SK-N-SH (cell line): ENCODE data around the gene ZMIZ1. TPM values are rescaled to one million over a fixed set of nuclear protein-coding genes. Genes with fewer than 3 reads are reported as not detected.

Experiments used
- CTCF ChIA-PET: fragments of 300-600, 350-600 bp; formaldehyde crosslinking; extraction: SDS; loops from one replicate; lab custom pipeline; 2021; lab: Yijun Ruan, JAX
- POLR2A ChIA-PET: fragments of 350-600 bp; sonication (Branson Sonifier 250); formaldehyde crosslinking; extraction: SDS; loops from one replicate; lab custom pipeline; 2020; ENCODE audit warnings: antibody characterized with exemption, inconsistent platforms; lab: Yijun Ruan, JAX
- DNase-seq: peaks from one replicate; pipeline ENCODE4 v3.0.0; 2012
- H2AFZ ChIP-seq: fragments of 200-600 bp; sonication (generic); 2 replicates; pipeline ENCODE4 v1.8.1; 2016; ENCODE audit warnings: antibody characterized with exemption, mild to moderate bottlenecking, low read depth
- H3F3A ChIP-seq: fragments of 200-600 bp; sonication (generic); replicated peaks from 2 replicates; pipeline ENCODE3; 2016; ENCODE audit warnings: antibody characterized with exemption, mild to moderate bottlenecking; ENCODE audit not compliant: insufficient read depth
- H3K27ac ChIP-seq, 2 experiments: fragments of 200-500 bp in 1 of 2; fragments of 200-600 bp in 1 of 2; sonication (Bioruptor generic) in 1 of 2; sonication (generic), shearing (Covaris generic) in 1 of 2; 2 replicates each; pipeline versions ENCODE4 v1.5.1 to v1.6.1; 2014 to 2016; ENCODE audit warnings: low read depth in 2 of 2, inconsistent platforms in 1 of 2, low read length in 1 of 2, mild to moderate bottlenecking in 1 of 2, mixed read lengths in 1 of 2
- H3K27me3 ChIP-seq: fragments of 200-600 bp; sonication (generic), shearing (Covaris generic); 2 replicates; pipeline ENCODE4 v1.6.1; 2016; ENCODE audit warnings: mixed run types; ENCODE audit not compliant: insufficient read depth
- H3K36me3 ChIP-seq, 2 experiments: fragments of 200-500 bp in 1 of 2; fragments of 200-600 bp in 1 of 2; sonication (Bioruptor generic) in 1 of 2; sonication (generic) in 1 of 2; replicated peaks in 1 of 2; 2 replicates each; pipeline versions ENCODE3 to v1.5.1; 2014 to 2016; ENCODE audit warnings: low read length in 1 of 2, mild to moderate bottlenecking in 1 of 2; ENCODE audit not compliant: insufficient read depth in 2 of 2, control insufficient read depth in 1 of 2
- H3K4me1 ChIP-seq, 2 experiments: fragments of 200-500 bp in 1 of 2; fragments of 200-600 bp in 1 of 2; sonication (Bioruptor generic) in 1 of 2; sonication (generic), shearing (Covaris generic) in 1 of 2; 2 replicates each; pipeline versions ENCODE4 v1.5.1 to v1.6.1; 2014 to 2016; ENCODE audit warnings: low read depth in 1 of 2, low read length in 1 of 2, mixed run types in 1 of 2; ENCODE audit not compliant: insufficient read depth in 2 of 2, control insufficient read depth in 1 of 2
- H3K4me2 ChIP-seq: fragments of 200-600 bp; sonication (generic), shearing (Covaris generic); 2 replicates; pipeline ENCODE4 v1.6.1; 2017; ENCODE audit warnings: mixed run types
- H3K4me3 ChIP-seq, 2 experiments: fragments of 200-500 bp in 1 of 2; fragments of 200-600 bp in 1 of 2; sonication (Bioruptor generic) in 1 of 2; sonication (generic), shearing (Covaris generic) in 1 of 2; 2 replicates each; pipeline versions ENCODE4 v1.5.1 to v1.8.1; 2014 to 2016; ENCODE audit warnings: low read depth in 2 of 2, inconsistent platforms in 1 of 2, low read length in 1 of 2, mild to moderate bottlenecking in 1 of 2, mixed read lengths in 1 of 2, moderate library complexity in 1 of 2
- H3K79me2 ChIP-seq: fragments of 200-600 bp; sonication (generic); 2 replicates; pipeline ENCODE4 v1.8.1; 2017; ENCODE audit warnings: mild to moderate bottlenecking; ENCODE audit not compliant: insufficient read depth
- H3K9ac ChIP-seq: fragments of 200-600 bp; sonication (generic); 2 replicates; pipeline ENCODE4 v1.6.1; 2017; ENCODE audit warnings: mixed run types
- H3K9me2 ChIP-seq: fragments of 200-600 bp; sonication (generic); 2 replicates; pipeline ENCODE4 v1.6.1; 2017; ENCODE audit warnings: mixed run types
- H3K9me3 ChIP-seq: fragments of 200-600 bp; sonication (generic); 2 replicates; pipeline ENCODE4 v1.6.1; 2017; ENCODE audit warnings: mixed run types, mild to moderate bottlenecking, moderate library complexity
- H4K20me1 ChIP-seq: fragments of 200-600 bp; sonication (generic); 2 replicates; pipeline ENCODE4 v1.6.1; 2017; ENCODE audit warnings: mild to moderate bottlenecking, mixed run types; ENCODE audit not compliant: insufficient read depth
- CHD2 ChIP-seq: fragments of 150-350 bp; IDR thresholded peaks from 2 replicates; pipeline ENCODE4 v1.6.1; 2018; ENCODE audit warnings: low read length; ENCODE audit not compliant: partially characterized antibody
- ELF1 ChIP-seq: IDR thresholded peaks from 2 replicates; pipeline ENCODE4 v1.4.0; 2012
- FOSL2 ChIP-seq: IDR thresholded peaks from 2 replicates; pipeline ENCODE4 v1.4.0; 2012; ENCODE audit warnings: low read depth, mild to moderate bottlenecking, moderate library complexity, borderline replicate concordance
- FOXJ3 ChIP-seq: sonication (generic); formaldehyde crosslinking; IDR thresholded peaks from 2 replicates; pipeline ENCODE4 v1.5.1; 2020; ENCODE audit warnings: mild to moderate bottlenecking, missing genetic modification reagents
- GABPA ChIP-seq: IDR thresholded peaks from 2 replicates; pipeline ENCODE4 v1.4.0; 2012; ENCODE audit warnings: low read depth, mild to moderate bottlenecking
- GATA2 ChIP-seq: sonication (generic); formaldehyde crosslinking; IDR thresholded peaks from 2 replicates; pipeline ENCODE4 v1.5.0; 2020; ENCODE audit warnings: mild to moderate bottlenecking, missing genetic modification reagents
- IRF3 ChIP-seq: fragments of 150-350 bp; IDR thresholded peaks from 2 replicates; pipeline ENCODE4 v1.6.1; 2016; ENCODE audit warnings: mild to moderate bottlenecking, low read depth, low read length
- JUND ChIP-seq: IDR thresholded peaks from 2 replicates; pipeline ENCODE4 v1.4.0; 2012
- MEF2A ChIP-seq: IDR thresholded peaks from 2 replicates; pipeline ENCODE4 v1.4.0; 2012; ENCODE audit warnings: low read depth, borderline replicate concordance
- MXI1 ChIP-seq: IDR thresholded peaks from 2 replicates; pipeline ENCODE4 v1.6.1; 2012; ENCODE audit warnings: mild to moderate bottlenecking, low read depth, low read length, improper control_type of control experiment
- NFIC ChIP-seq: IDR thresholded peaks from 2 replicates; pipeline ENCODE4 v1.4.0; 2012; ENCODE audit warnings: borderline replicate concordance
- NRF1 ChIP-seq: IDR thresholded peaks from 2 replicates; pipeline ENCODE4 v1.6.1; 2012; ENCODE audit warnings: low read depth, mild to moderate bottlenecking, low read length
- POLR2AphosphoS5 ChIP-seq: IDR thresholded peaks from 2 replicates; pipeline ENCODE4 v1.6.1; 2012; ENCODE audit warnings: low read depth, low read length
- RAD21 ChIP-seq: IDR thresholded peaks from 2 replicates; pipeline ENCODE4 v1.6.1; 2012; ENCODE audit warnings: mild to moderate bottlenecking, low read length
- RCOR1 ChIP-seq: fragments of 150-350 bp; IDR thresholded peaks from 2 replicates; pipeline ENCODE4 v1.6.1; 2017; ENCODE audit warnings: antibody characterized with exemption, low read length
- RXRA ChIP-seq: IDR thresholded peaks from 2 replicates; pipeline ENCODE4 v1.4.0; 2012; ENCODE audit warnings: low read depth, mild to moderate bottlenecking, borderline replicate concordance
- SIN3A ChIP-seq: IDR thresholded peaks from 2 replicates; pipeline ENCODE4 v1.6.1; 2012; ENCODE audit warnings: low read depth, mild to moderate bottlenecking, low read length, moderate library complexity, borderline replicate concordance
- SMC3 ChIP-seq: IDR thresholded peaks from 2 replicates; pipeline ENCODE4 v1.6.1; 2012; ENCODE audit warnings: low read depth, low read length, improper control_type of control experiment
- TAF1 ChIP-seq: IDR thresholded peaks from 2 replicates; pipeline ENCODE4 v1.6.1; 2012; ENCODE audit warnings: low read depth, mild to moderate bottlenecking, low read length, moderate library complexity, borderline replicate concordance
- TCF12 ChIP-seq: IDR thresholded peaks from 2 replicates; pipeline ENCODE4 v1.4.0; 2012
- TEAD4 ChIP-seq: IDR thresholded peaks from 2 replicates; pipeline ENCODE4 v1.4.0; 2012; ENCODE audit warnings: mild to moderate bottlenecking, borderline replicate concordance; ENCODE audit not compliant: insufficient read depth
- USF1 ChIP-seq: IDR thresholded peaks from 2 replicates; pipeline ENCODE4 v1.4.0; 2012; ENCODE audit warnings: low read depth, borderline replicate concordance
- USF2 ChIP-seq: fragments of 150-350 bp; IDR thresholded peaks from 2 replicates; pipeline ENCODE4 v1.6.1; 2017; ENCODE audit warnings: antibody characterized with exemption, low read length, low read depth, borderline replicate concordance
- YY1 ChIP-seq: IDR thresholded peaks from 2 replicates; pipeline ENCODE4 v1.4.0; 2012; ENCODE audit warnings: low read depth, mild to moderate bottlenecking
- WGBS: methylation state at CpG from one replicate; pipeline ENCODE4 v1.1.6; 2017; ENCODE audit warnings: low lambda C conversion rate; 5-methylcytosine and 5-hydroxymethylcytosine counted together
- polyA plus RNA-seq, 3 experiments: library from polyadenylated mRNA; depleted of rRNA; stranded (reverse); fragments of >200 nt; gene quantifications; 2 replicates each; pipeline ENCODE4 v1.2.3, GENCODE V29; 2012

Gene ZMIZ1
- polyA plus RNA-seq, 1 of the 3 experiments (the other 2 are of a cell fraction), result 23.5 TPM

GRCh38 chr10:79180414-79181221 lies 111.9 kb downstream of the ZMIZ1 start:
- WGBS, result 81% methylated on average over 11 of the region's 14 CpGs
- ChIA-PET POLR2A (no interaction called here), CTCF (interaction anchor here (1.0 to 13.4 kb wide), 5 partner anchors 10 to 104 kb away, joined by 3 to 136 read pairs (median 4); no protein-coding TSS in a partner anchor)
- Histone ChIP-seq H3K4me2 (peak overlapping the region; percentile 68; the same call in 1 of the 2 replicates), H3K9me3 (no peaks in the 10 kb centered on the region), H3K9me2 (no peaks in the 10 kb centered on the region), H2AFZ (no peak overlapping the region), H3K27me3 (no peaks in the 10 kb centered on the region), H3K79me2 (peaks cover 72% of the 10 kb centered on the region; the same call in 1 of the 2 replicates), H3K9ac (no peak overlapping the region)
- TF ChIP-seq NFIC (no peak), TAF1 (no peak), SIN3A (no peak), SMC3 (no peak), YY1 (no peak), ELF1 (no peak), CHD2 (no peak), RCOR1 (no peak), MXI1 (no peak), TCF12 (no peak), USF1 (no peak), IRF3 (no peak)
- TF ChIP-seq, all 33 proteins: peak for 0
- Histone ChIP-seq H3F3A (peaks cover 43% of the 10 kb centered on the region), H3K27ac (peak overlapping the region; percentile 81 to 100), H3K4me3 (no peak overlapping the region), H3K36me3 (peaks cover 0 to 2% of the 10 kb centered on the region in 2 experiments), H3K4me1 (peaks cover 79 to 98% of the 10 kb centered on the region in 2 experiments), H4K20me1 (peaks cover 26% of the 10 kb centered on the region; the same call in 1 of the 2 replicates)
- DNase-seq, result no peak

- peaks cover 77 to 98% of the 10 kb centered on the region in 2 experiments for H3K4me1 ChIP-seq
- peaks cover 0 to 2% of the 10 kb centered on the region in 2 experiments for H3K36me3 ChIP-seq
- ChIA-PET POLR2A (no interaction called here), CTCF (interaction anchor here (0.7 to 13.4 kb wide), 5 partner anchors 9 to 887 kb away, joined by 3 to 136 read pairs (median 3); no protein-coding TSS in a partner anchor)
- no peak for DNase-seq
- H4K20me1 ChIP-seq, result peaks cover 32% of the 10 kb centered on the region; the same call in 1 of the 2 replicates
- H3K27ac ChIP-seq, result peak overlapping the region; percentile 81 to 100
- H3K9me2 ChIP-seq, result no peaks in the 10 kb centered on the region
- H3K79me2 ChIP-seq, result peaks cover 72% of the 10 kb centered on the region; the same call in 1 of the 2 replicates
- no peaks in the 10 kb centered on the region for H3K9me3 ChIP-seq
- H3K4me3 ChIP-seq, result no peak overlapping the region
- no peak overlapping the region for H2AFZ ChIP-seq
- no peak overlapping the region for H3K9ac ChIP-seq
- no peaks in the 10 kb centered on the region for H3K27me3 ChIP-seq
- peaks cover 46% of the 10 kb centered on the region for H3F3A ChIP-seq
- no peak for TF ChIP-seq POLR2AphosphoS5
- TF ChIP-seq RXRA, result no peak
- TF ChIP-seq TAF1, result no peak
- no peak for TF ChIP-seq NRF1
- TF ChIP-seq GATA2, result no peak
- no peak for TF ChIP-seq JUND
- no peak for TF ChIP-seq USF2
- no peak for TF ChIP-seq RCOR1
- no peak for TF ChIP-seq GABPA
- no peak for TF ChIP-seq MEF2A
- no peak for TF ChIP-seq RAD21
- TF ChIP-seq SIN3A, result no peak
- TF ChIP-seq USF1, result no peak
- no peak for TF ChIP-seq TEAD4
- TF ChIP-seq FOSL2, result no peak
- no peak for TF ChIP-seq TCF12
- no peak for TF ChIP-seq NFIC
- TF ChIP-seq FOXJ3 (CRISPR knock-in tag), result no peak
- no CpG with 5 or more reads among the region's 8 CpGs for WGBS
- H3K4me2 ChIP-seq, result no peak overlapping the region
These were observed 112.5 kb downstream of the ZMIZ1 start for GRCh38 chr10:79181227-79181626.
